ENCODE data around the gene ASTN2. TPM values are rescaled to one million over a fixed set of nuclear protein-coding genes. Genes with fewer than 3 reads are reported as not detected.

ASTN2 gene
- total RNA-seq, 1 experiment from 2014 or later: 4.8 TPM

DNA sequence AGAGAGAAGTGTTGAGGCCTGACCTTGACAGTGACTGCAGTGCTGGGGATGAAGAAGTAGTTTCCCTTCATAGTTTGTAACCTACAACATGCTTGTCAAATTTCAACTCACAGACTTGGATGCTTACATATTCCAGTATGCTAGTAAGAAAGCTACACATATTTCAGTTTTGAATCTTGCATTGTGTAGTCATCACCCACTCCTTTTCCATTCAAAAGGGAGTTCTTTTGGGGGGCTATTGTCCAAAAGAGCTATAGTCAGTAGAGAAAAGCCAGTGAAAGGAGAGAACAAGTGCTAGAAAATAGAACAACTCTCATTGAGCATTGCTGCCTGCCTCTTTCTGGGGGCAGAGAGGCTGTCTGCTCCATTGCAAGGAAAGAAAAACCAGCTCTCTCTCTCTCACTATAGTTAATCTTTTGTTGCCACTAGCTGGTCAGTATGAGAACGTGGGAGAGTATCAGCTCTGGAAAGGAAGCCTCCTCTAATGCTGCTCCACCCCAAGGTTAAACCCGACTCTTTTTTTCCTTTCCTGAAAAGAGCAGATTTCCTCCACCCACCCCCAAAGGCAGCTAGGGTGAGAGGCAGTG is 7.3 kb downstream of the ASTN2 start:
- H3K79me2 ChIP-seq (ENCODE audit: insufficient read depth, low read length): no peaks in the 10 kb centered on the region
- no peak overlapping the region for H3K4me2 ChIP-seq (ENCODE audit: low read length)
- no peaks in the 10 kb centered on the region for H3K36me3 ChIP-seq (ENCODE audit: control insufficient read depth in 1 of 2, insufficient read depth in 2 of 2, low read length in 2 of 2)
- BruUV-seq (replicated peaks): no TSS peak
- no peak overlapping the region for H3K27ac ChIP-seq (ENCODE audit: low read depth, low read length)
- no peak for TF ChIP-seq RAD21 (IDR thresholded peaks at IDR 0.05; ENCODE audit: low read depth)
- TF ChIP-seq CEBPB (IDR thresholded peaks at IDR 0.05; ENCODE audit: low read depth): no peak
- TF ChIP-seq ZNF274 (IDR thresholded peaks at IDR 0.05; ENCODE audit: low read depth, low read length): no peak
- TF ChIP-seq EZH2 (IDR thresholded peaks at IDR 0.05): no peak
- ATAC-seq: no peak
- H3K9me2 ChIP-seq (ENCODE audit: insufficient read depth): no peaks in the 10 kb centered on the region
- H2AFZ ChIP-seq (ENCODE audit: low read depth, low read length, poor library complexity, severe bottlenecking): no peak overlapping the region
- peaks cover 0 to 5% of the 10 kb centered on the region in 2 experiments; a peak in 1 of 4 replicates for H3K9me3 ChIP-seq (ENCODE audit: control insufficient read depth in 1 of 2, insufficient read depth in 1 of 2, low read depth in 1 of 2, low read length in 2 of 2)
- H3K27me3 ChIP-seq (ENCODE audit: insufficient read depth, low read length): no peaks in the 10 kb centered on the region
- no peaks in the 10 kb centered on the region for H3K4me1 ChIP-seq (ENCODE audit: control insufficient read depth in 1 of 2, insufficient read depth in 2 of 2, low read length in 2 of 2)
- CTCF ChIA-PET: no interaction called here
- intact Hi-C loops (cut with micrococcal nuclease): no loop called here
- POLR2A ChIA-PET: no interaction called here
- RAD21 ChIA-PET (ENCODE audit: low non-redundant PET in 1 of 2, low total read pairs in 2 of 2, uncharacterized antibody in 2 of 2, unreplicated experiment in 2 of 2): no interaction called here
- DNase-seq (ENCODE audit: low read depth, low spot score): no peak
- no peak overlapping the region for H3K4me3 ChIP-seq (replicated peaks in 1 of 2; ENCODE audit: low read depth in 1 of 2, low read length in 2 of 2)
- no peaks in the 10 kb centered on the region for H4K20me1 ChIP-seq (ENCODE audit: insufficient read depth)
- H3K9ac ChIP-seq (ENCODE audit: low read length): no peak overlapping the region

- no peaks in the 10 kb centered on the region for H3K27me3 ChIP-seq (ENCODE audit: insufficient read depth, low read length)
- ATAC-seq (no peak), DNase-seq (ENCODE audit: low read depth, low spot score) (no peak)
- H3K9me3 ChIP-seq (ENCODE audit: control insufficient read depth in 1 of 2, insufficient read depth in 1 of 2, low read depth in 1 of 2, low read length in 2 of 2): peaks cover 0 to 5% of the 10 kb centered on the region in 2 experiments; a peak in 1 of 4 replicates
- intact Hi-C loops (cut with micrococcal nuclease): no loop called here
- ChIA-PET RAD21 (ENCODE audit: low non-redundant PET in 1 of 2, low total read pairs in 2 of 2, uncharacterized antibody in 2 of 2, unreplicated experiment in 2 of 2) (no interaction called here), POLR2A (no interaction called here), CTCF (no interaction called here)
- no peak for TF ChIP-seq SP1 (IDR thresholded peaks at IDR 0.05; ENCODE audit: low read depth)
- no peak for TF ChIP-seq EGR1 (IDR thresholded peaks at IDR 0.05; ENCODE audit: low read depth)
- H3K4me1 ChIP-seq (ENCODE audit: control insufficient read depth in 1 of 2, insufficient read depth in 2 of 2, low read length in 2 of 2): no peaks in the 10 kb centered on the region
- no peaks in the 10 kb centered on the region for H3K79me2 ChIP-seq (ENCODE audit: insufficient read depth, low read length)
- no peak overlapping the region for H2AFZ ChIP-seq (ENCODE audit: low read depth, low read length, poor library complexity, severe bottlenecking)
- H3K9ac ChIP-seq (ENCODE audit: low read length): no peak overlapping the region
- no peak overlapping the region for H3K4me3 ChIP-seq (replicated peaks in 1 of 2; ENCODE audit: low read depth in 1 of 2, low read length in 2 of 2)
- no peaks in the 10 kb centered on the region for H4K20me1 ChIP-seq (ENCODE audit: insufficient read depth)
- no peaks in the 10 kb centered on the region for H3K36me3 ChIP-seq (ENCODE audit: control insufficient read depth in 1 of 2, insufficient read depth in 2 of 2, low read length in 2 of 2)
- no peak overlapping the region for H3K27ac ChIP-seq (ENCODE audit: low read depth, low read length)
- BruUV-seq (replicated peaks): no TSS peak
- H3K4me2 ChIP-seq (ENCODE audit: low read length): no peak overlapping the region
- H3K9me2 ChIP-seq (ENCODE audit: insufficient read depth): no peaks in the 10 kb centered on the region
These were observed 8.7 kb downstream of the ASTN2 start for GRCh38 chr9:117405950-117406705.
